DOHH2 (cell line): Measurements from ENCODE around the gene NFATC2IP.
"Not testable (repeated sequence)": the region's sequence is repeated elsewhere in the genome, so short reads cannot be mapped to it uniquely, and the experiment has no call there.

Experiments
- H3F3A ChIP-seq: fragments of 200-600 bp; sonication (generic), shearing (Covaris generic); 2 replicates; pipeline ENCODE4 v1.6.0; 2016; ENCODE audit warnings: antibody characterized with exemption, mild to moderate bottlenecking; ENCODE audit not compliant: control insufficient read depth, insufficient read depth
- H3K27ac ChIP-seq: fragments of 200-600 bp; sonication (generic); 2 replicates; pipeline ENCODE4 v1.5.1; 2014; ENCODE audit warnings: low read depth, mild to moderate bottlenecking, low read length, moderate library complexity
- H3K27me3 ChIP-seq: fragments of 200-600 bp; sonication (generic); 2 replicates; pipeline ENCODE4 v1.6.1; 2014; ENCODE audit warnings: mild to moderate bottlenecking, low read length, mixed read lengths; ENCODE audit not compliant: control insufficient read depth
- H3K36me3 ChIP-seq: fragments of 200-600 bp; sonication (generic); 2 replicates; pipeline ENCODE4 v1.6.1; 2014; ENCODE audit warnings: mild to moderate bottlenecking, low read length, moderate library complexity, mixed read lengths; ENCODE audit not compliant: control insufficient read depth
- H3K4me1 ChIP-seq: fragments of 200-600 bp; sonication (generic); 2 replicates; pipeline ENCODE4 v1.6.1; 2014; ENCODE audit warnings: mild to moderate bottlenecking, low read length, mixed read lengths; ENCODE audit not compliant: control insufficient read depth
- H3K4me2 ChIP-seq: fragments of 200-600 bp; sonication (generic); 2 replicates; pipeline ENCODE4 v1.6.0; 2014; ENCODE audit warnings: mild to moderate bottlenecking, low read length, moderate library complexity
- H3K4me3 ChIP-seq: fragments of 200-600 bp; sonication (generic); 2 replicates; pipeline ENCODE4 v1.5.1; 2014; ENCODE audit warnings: mild to moderate bottlenecking, low read length, mixed read lengths
- H3K79me2 ChIP-seq: fragments of 200-600 bp; sonication (generic); 2 replicates; pipeline ENCODE4 v1.6.1; 2014; ENCODE audit warnings: mild to moderate bottlenecking, low read length, mixed read lengths; ENCODE audit not compliant: control insufficient read depth
- H3K9me2 ChIP-seq: fragments of 200-600 bp; sonication (generic); replicated peaks from 2 replicates; pipeline ENCODE4 v1.6.1; 2014; ENCODE audit warnings: mild to moderate bottlenecking, low read length, mixed read lengths; ENCODE audit not compliant: control insufficient read depth
- H3K9me3 ChIP-seq: fragments of 200-600 bp; sonication (generic); 2 replicates; pipeline ENCODE4 v1.6.1; 2014; ENCODE audit warnings: antibody characterized with exemption, low read length, mixed read lengths; ENCODE audit not compliant: control insufficient read depth, insufficient read depth
- H4K20me1 ChIP-seq: fragments of 200-600 bp; sonication (generic); 2 replicates; pipeline ENCODE4 v1.6.0; 2014; ENCODE audit warnings: low read depth, mild to moderate bottlenecking, antibody characterized with exemption, low read length, moderate library complexity; ENCODE audit not compliant: control insufficient read depth, insufficient read depth
- CTCF ChIP-seq: fragments of 200-600 bp; sonication (generic); IDR thresholded peaks from one replicate; pipeline ENCODE4 v1.5.1; 2014; ENCODE audit warnings: antibody characterized with exemption, mild to moderate bottlenecking, low read depth, low read length; ENCODE audit not compliant: poor library complexity, severe bottlenecking
- EZH2phosphoT487 ChIP-seq: fragments of 200-600 bp; sonication (generic); IDR thresholded peaks from 2 replicates; pipeline ENCODE4 v1.6.1; 2017; ENCODE audit warnings: borderline replicate concordance, mild to moderate bottlenecking, antibody characterized with exemption, low read length, moderate library complexity, mixed read lengths

The NFATC2IP gene

GRCh38 chr16:29000019-29000418 lies 49.3 kb downstream of the NFATC2IP start:
- Histone ChIP-seq H3K79me2 (no peaks in the 10 kb centered on the region), H3K36me3 (no peaks in the 10 kb centered on the region), H3F3A (no peaks in the 10 kb centered on the region), H4K20me1 (no peaks in the 10 kb centered on the region), H3K27ac (no peak overlapping the region), H3K4me3 (no peak overlapping the region), H3K9me2 (no peaks in the 10 kb centered on the region), H3K4me1 (peaks cover 5% of the 10 kb centered on the region; the same call in 1 of the 2 replicates), H3K9me3 (no peaks in the 10 kb centered on the region), H3K4me2 (no peak overlapping the region), H3K27me3 (no peaks in the 10 kb centered on the region; the same call in 1 of the 2 replicates)
- TF ChIP-seq CTCF (no peak), EZH2phosphoT487 (no peak)

GRCh38 chr16:29004496-29005139 lies 53.9 kb downstream of the NFATC2IP start:
- not testable (repeated sequence) for H3K4me1 ChIP-seq, H4K20me1 ChIP-seq, H3K4me2 ChIP-seq, H3K27ac ChIP-seq, H3F3A ChIP-seq, H3K27me3 ChIP-seq, H3K36me3 ChIP-seq, H3K9me3 ChIP-seq, H3K4me3 ChIP-seq, H3K79me2 ChIP-seq, H3K9me2 ChIP-seq

- H3K4me2 ChIP-seq = no peak overlapping the region
- no peak overlapping the region for H3K27ac ChIP-seq
- no peaks in the 10 kb centered on the region for H3K36me3 ChIP-seq
- TF ChIP-seq CTCF (no peak), EZH2phosphoT487 (no peak)
- 0 out of 2 replicates have a peak, but pooled peaks cover 3% of the 10 kb centered on the region for H3K4me1 ChIP-seq
- no peaks in the 10 kb centered on the region for H3F3A ChIP-seq
- no peaks in the 10 kb centered on the region for H3K9me2 ChIP-seq
- 0 out of 2 replicates have a peak, but pooled peaks cover 2% of the 10 kb centered on the region for H3K27me3 ChIP-seq
- H3K79me2 ChIP-seq = no peaks in the 10 kb centered on the region
- no peaks in the 10 kb centered on the region for H3K9me3 ChIP-seq
- H3K4me3 ChIP-seq = no peak overlapping the region
- no peaks in the 10 kb centered on the region for H4K20me1 ChIP-seq
These were observed 57.2 kb downstream of the NFATC2IP start for GRCh38 chr16:29007730-29008593.
